ENCODE data around the gene MMUT.
"Not testable (repeated sequence)": the region's sequence is repeated elsewhere in the genome, so short reads cannot be mapped to it uniquely, and the experiment has no call there.

MMUT gene

GRCh38 chr6:49497304-49497703 lies 34.3 kb upstream of the MMUT start:
- Histone ChIP-seq H3K27me3 (ENCODE audit: low read length) (no peaks in the 10 kb centered on the region), H4K20me1 (ENCODE audit: low read depth, low read length) (no peaks in the 10 kb centered on the region), H2AFZ (ENCODE audit: low read depth, low read length, severe bottlenecking) (no peak overlapping the region), H3K4me3 (ENCODE audit: insufficient read depth, low read length, poor library complexity, severe bottlenecking) (no peak overlapping the region), H3K36me3 (ENCODE audit: low read length) (peaks cover 12% of the 10 kb centered on the region), H3F3A (ENCODE audit: insufficient read depth) (no peaks in the 10 kb centered on the region), H3K9me3 (ENCODE audit: insufficient read depth, low read length) (no peaks in the 10 kb centered on the region), H3K9me2 (replicated peaks; ENCODE audit: insufficient read depth, low read length) (no peaks in the 10 kb centered on the region), H3K9ac (ENCODE audit: low read length) (no peak overlapping the region), H3K79me2 (ENCODE audit: insufficient read depth, low read length) (no peaks in the 10 kb centered on the region), H3K27ac (ENCODE audit: low read depth, low read length) (no peak overlapping the region), H3K4me2 (ENCODE audit: low read depth, low read length, poor library complexity, severe bottlenecking) (no peak overlapping the region)
- no peak for TF ChIP-seq EZH2phosphoT487 (conservative IDR thresholded peaks at IDR 0.05; ENCODE audit: low read length)
- TF ChIP-seq CTCF (IDR thresholded peaks at IDR 0.05; ENCODE audit: insufficient read depth, low read length, poor library complexity, severe bottlenecking): no peak

GRCh38 chr6:49490633-49491032 lies 27.6 kb upstream of the MMUT start:
- H3K36me3 ChIP-seq (ENCODE audit: low read length): peaks cover 55% of the 10 kb centered on the region
- H3K27ac ChIP-seq (ENCODE audit: low read depth, low read length): no peak overlapping the region
- H3K27me3 ChIP-seq (ENCODE audit: low read length): no peaks in the 10 kb centered on the region
- H3K9ac ChIP-seq (ENCODE audit: low read length): no peak overlapping the region
- no peak overlapping the region for H2AFZ ChIP-seq (ENCODE audit: low read depth, low read length, severe bottlenecking)
- no peaks in the 10 kb centered on the region; the same call in 1 of the 2 replicates for H4K20me1 ChIP-seq (ENCODE audit: low read depth, low read length)
- TF ChIP-seq CTCF (IDR thresholded peaks at IDR 0.05; ENCODE audit: insufficient read depth, low read length, poor library complexity, severe bottlenecking) (no peak), EZH2phosphoT487 (conservative IDR thresholded peaks at IDR 0.05; ENCODE audit: low read length) (no peak)
- no peaks in the 10 kb centered on the region for H3K9me3 ChIP-seq (ENCODE audit: insufficient read depth, low read length)
- no peak overlapping the region for H3K4me2 ChIP-seq (ENCODE audit: low read depth, low read length, poor library complexity, severe bottlenecking)
- H3K79me2 ChIP-seq (ENCODE audit: insufficient read depth, low read length): no peaks in the 10 kb centered on the region
- H3K9me2 ChIP-seq (replicated peaks; ENCODE audit: insufficient read depth, low read length): no peaks in the 10 kb centered on the region
- no peak overlapping the region for H3K4me3 ChIP-seq (ENCODE audit: insufficient read depth, low read length, poor library complexity, severe bottlenecking)
- no peaks in the 10 kb centered on the region for H3F3A ChIP-seq (ENCODE audit: insufficient read depth)

- not testable (repeated sequence) for H3K4me3 ChIP-seq (ENCODE audit: insufficient read depth, low read length, poor library complexity, severe bottlenecking); H4K20me1 ChIP-seq (ENCODE audit: low read depth, low read length); H2AFZ ChIP-seq (ENCODE audit: low read depth, low read length, severe bottlenecking); H3K4me2 ChIP-seq (ENCODE audit: low read depth, low read length, poor library complexity, severe bottlenecking); H3K79me2 ChIP-seq (ENCODE audit: insufficient read depth, low read length); H3F3A ChIP-seq (ENCODE audit: insufficient read depth); H3K9me2 ChIP-seq (replicated peaks; ENCODE audit: insufficient read depth, low read length); H3K9me3 ChIP-seq (ENCODE audit: insufficient read depth, low read length); H3K27ac ChIP-seq (ENCODE audit: low read depth, low read length); H3K27me3 ChIP-seq (ENCODE audit: low read length); H3K9ac ChIP-seq (ENCODE audit: low read length)
- H3K36me3 ChIP-seq (ENCODE audit: low read length): peaks cover 43% of the 10 kb centered on the region
Observed at GRCh38 chr6:49483380-49483779, 20.3 kb upstream of the MMUT start.

- H3K9me3 ChIP-seq (ENCODE audit: insufficient read depth, low read length); H3K4me3 ChIP-seq (ENCODE audit: insufficient read depth, low read length, poor library complexity, severe bottlenecking); H3K4me2 ChIP-seq (ENCODE audit: low read depth, low read length, poor library complexity, severe bottlenecking); H3K79me2 ChIP-seq (ENCODE audit: insufficient read depth, low read length); H3K9me2 ChIP-seq (replicated peaks; ENCODE audit: insufficient read depth, low read length); H3K27me3 ChIP-seq (ENCODE audit: low read length); H2AFZ ChIP-seq (ENCODE audit: low read depth, low read length, severe bottlenecking); H3K9ac ChIP-seq (ENCODE audit: low read length); H3K27ac ChIP-seq (ENCODE audit: low read depth, low read length); H4K20me1 ChIP-seq (ENCODE audit: low read depth, low read length); H3F3A ChIP-seq (ENCODE audit: insufficient read depth): not testable (repeated sequence)
- peaks cover 36% of the 10 kb centered on the region for H3K36me3 ChIP-seq (ENCODE audit: low read length)
Observed at GRCh38 chr6:49481846-49482245, 18.8 kb upstream of the MMUT start.
